ENCODE results near the gene DNAJC27.

Gene DNAJC27

DNA sequence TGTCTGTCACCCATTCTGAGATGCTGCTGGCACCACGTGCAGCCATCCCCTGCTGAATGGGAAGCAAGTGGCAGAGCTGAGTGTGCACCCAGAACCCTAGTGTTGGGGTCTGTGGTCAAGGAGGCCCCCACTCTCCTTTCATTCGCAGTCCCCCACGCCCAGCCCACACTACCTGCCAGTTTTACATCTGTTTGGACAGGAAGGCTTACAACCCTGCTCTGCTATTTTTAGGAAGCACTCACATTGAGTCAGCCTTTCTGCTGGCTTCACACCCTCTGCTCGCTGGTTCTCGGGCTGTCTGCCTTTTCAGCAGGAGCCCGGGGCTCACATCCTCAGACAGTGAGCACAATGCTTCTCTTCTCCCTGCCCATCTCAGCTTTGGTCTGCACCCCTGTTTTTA, 41.0 kb downstream of the DNAJC27 start:
- ChIA-PET POLR2A (interaction anchor here (1.6 kb wide), 1 partner anchor 11 kb away, joined by 4 read pairs; the partner anchor contains the start of gene ADCY3), CTCF (interaction anchor here (0.8 kb wide), 1 partner anchor 70 kb away, joined by 3 read pairs; no protein-coding TSS in a partner anchor)
- Histone ChIP-seq H3K4me3 (ENCODE audit: control insufficient read depth in 1 of 7, extremely low read depth in 1 of 7, insufficient read depth in 4 of 7, low read depth in 2 of 7, low read length in 6 of 7) (no peak overlapping the region), H3K27ac (ENCODE audit: insufficient read depth in 1 of 2, low read depth in 1 of 2, low read length in 2 of 2, poor library complexity in 1 of 2, severe bottlenecking in 2 of 2) (no peak overlapping the region), H3K36me3 (ENCODE audit: control insufficient read depth in 4 of 4, insufficient read depth in 4 of 4, low read length in 3 of 4) (no peaks in the 10 kb centered on the region), H3K9me3 (ENCODE audit: control extremely low read depth in 1 of 5, control insufficient read depth in 4 of 5, insufficient read depth in 2 of 5, low read depth in 1 of 5, low read length in 4 of 5) (no peaks in the 10 kb centered on the region), H3K4me1 (ENCODE audit: control extremely low read depth in 1 of 4, control insufficient read depth in 4 of 4, insufficient read depth in 4 of 4, low read length in 3 of 4) (peaks cover 0 to 32% (median 23%) of the 10 kb centered on the region in 4 experiments), H3K27me3 (replicated peaks in 2 of 5; ENCODE audit: control insufficient read depth in 4 of 5, insufficient read depth in 5 of 5, low read length in 4 of 5) (no peaks in the 10 kb centered on the region)
- WGBS (ENCODE audit: insufficient coverage): 2% methylated on average over 6 of the region's 6 CpGs
- peak in 2 of 3 donors; percentile 64 to 73 for DNase-seq

DNA sequence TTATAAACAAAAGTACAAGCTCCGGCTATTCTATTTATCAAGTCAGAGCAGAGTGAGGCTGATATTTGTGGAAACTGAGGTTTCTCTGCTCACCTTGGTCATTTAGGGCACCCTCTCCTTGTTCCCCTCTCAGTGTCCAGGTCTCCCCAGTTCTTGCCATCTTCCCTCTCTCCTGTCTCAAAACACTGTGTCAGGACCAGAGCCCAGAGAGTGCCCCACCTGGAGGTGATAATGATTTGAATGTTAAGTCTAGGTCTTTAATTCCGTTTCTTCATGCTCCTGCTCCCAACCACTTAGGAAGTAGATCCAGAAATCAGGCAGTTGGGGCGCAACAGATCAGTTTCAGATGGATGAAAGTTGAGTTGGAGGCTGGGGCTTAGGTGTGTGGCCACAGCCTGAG, 42.5 kb downstream of the DNAJC27 start:
- no peaks in the 10 kb centered on the region for H3K27me3 ChIP-seq (replicated peaks in 2 of 5; ENCODE audit: control insufficient read depth in 4 of 5, insufficient read depth in 5 of 5, low read length in 4 of 5)
- ChIA-PET CTCF (interaction anchor here (1.0 kb wide), 1 partner anchor 201 kb away, joined by 3 read pairs; no protein-coding TSS in a partner anchor), POLR2A (no interaction called here)
- no peaks in the 10 kb centered on the region for H3K36me3 ChIP-seq (ENCODE audit: control insufficient read depth in 4 of 4, insufficient read depth in 4 of 4, low read length in 3 of 4)
- no peak overlapping the region for H3K4me3 ChIP-seq (ENCODE audit: control insufficient read depth in 1 of 7, extremely low read depth in 1 of 7, insufficient read depth in 4 of 7, low read depth in 2 of 7, low read length in 6 of 7)
- no peaks in the 10 kb centered on the region for H3K9me3 ChIP-seq (ENCODE audit: control extremely low read depth in 1 of 5, control insufficient read depth in 4 of 5, insufficient read depth in 2 of 5, low read depth in 1 of 5, low read length in 4 of 5)
- DNase-seq: no peak
- WGBS (ENCODE audit: insufficient coverage): 100% methylated on average over 2 of the region's 3 CpGs
- no peak overlapping the region for H3K27ac ChIP-seq (ENCODE audit: insufficient read depth in 1 of 2, low read depth in 1 of 2, low read length in 2 of 2, poor library complexity in 1 of 2, severe bottlenecking in 2 of 2)
- H3K4me1 ChIP-seq (ENCODE audit: control extremely low read depth in 1 of 4, control insufficient read depth in 4 of 4, insufficient read depth in 4 of 4, low read length in 3 of 4): peaks cover 0 to 32% (median 23%) of the 10 kb centered on the region in 4 experiments

DNA sequence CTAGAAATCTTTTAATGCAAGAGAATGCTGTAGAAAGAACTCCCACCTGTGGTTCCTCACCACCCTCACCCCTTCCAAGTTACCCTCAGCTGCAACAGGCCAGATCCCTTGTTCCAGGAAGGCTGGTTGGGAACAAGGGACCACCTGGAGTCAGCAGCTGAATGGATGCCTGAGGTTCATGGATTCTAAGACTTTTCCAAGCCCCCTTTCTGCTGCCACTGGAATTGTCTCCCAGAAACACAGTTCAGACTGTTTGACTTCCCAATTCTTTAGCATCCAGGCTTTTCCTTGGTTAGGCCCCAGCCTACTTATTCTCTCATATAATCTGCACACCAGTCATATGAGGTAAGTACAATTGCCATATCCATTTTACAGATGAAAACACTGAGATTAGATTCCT, 43.7 kb downstream of the DNAJC27 start:
- Histone ChIP-seq H3K36me3 (ENCODE audit: control insufficient read depth in 4 of 4, insufficient read depth in 4 of 4, low read length in 3 of 4) (no peaks in the 10 kb centered on the region), H3K27ac (ENCODE audit: insufficient read depth in 1 of 2, low read depth in 1 of 2, low read length in 2 of 2, poor library complexity in 1 of 2, severe bottlenecking in 2 of 2) (no peak overlapping the region), H3K4me1 (ENCODE audit: control extremely low read depth in 1 of 4, control insufficient read depth in 4 of 4, insufficient read depth in 4 of 4, low read length in 3 of 4) (peaks cover 0 to 32% (median 23%) of the 10 kb centered on the region in 4 experiments), H3K27me3 (replicated peaks in 2 of 5; ENCODE audit: control insufficient read depth in 4 of 5, insufficient read depth in 5 of 5, low read length in 4 of 5) (no peaks in the 10 kb centered on the region), H3K9me3 (ENCODE audit: control extremely low read depth in 1 of 5, control insufficient read depth in 4 of 5, insufficient read depth in 2 of 5, low read depth in 1 of 5, low read length in 4 of 5) (no peaks in the 10 kb centered on the region), H3K4me3 (ENCODE audit: control insufficient read depth in 1 of 7, extremely low read depth in 1 of 7, insufficient read depth in 4 of 7, low read depth in 2 of 7, low read length in 6 of 7) (no peak overlapping the region)
- ChIA-PET POLR2A (no interaction called here), CTCF (no interaction called here)
- DNase-seq: no peak

DNA sequence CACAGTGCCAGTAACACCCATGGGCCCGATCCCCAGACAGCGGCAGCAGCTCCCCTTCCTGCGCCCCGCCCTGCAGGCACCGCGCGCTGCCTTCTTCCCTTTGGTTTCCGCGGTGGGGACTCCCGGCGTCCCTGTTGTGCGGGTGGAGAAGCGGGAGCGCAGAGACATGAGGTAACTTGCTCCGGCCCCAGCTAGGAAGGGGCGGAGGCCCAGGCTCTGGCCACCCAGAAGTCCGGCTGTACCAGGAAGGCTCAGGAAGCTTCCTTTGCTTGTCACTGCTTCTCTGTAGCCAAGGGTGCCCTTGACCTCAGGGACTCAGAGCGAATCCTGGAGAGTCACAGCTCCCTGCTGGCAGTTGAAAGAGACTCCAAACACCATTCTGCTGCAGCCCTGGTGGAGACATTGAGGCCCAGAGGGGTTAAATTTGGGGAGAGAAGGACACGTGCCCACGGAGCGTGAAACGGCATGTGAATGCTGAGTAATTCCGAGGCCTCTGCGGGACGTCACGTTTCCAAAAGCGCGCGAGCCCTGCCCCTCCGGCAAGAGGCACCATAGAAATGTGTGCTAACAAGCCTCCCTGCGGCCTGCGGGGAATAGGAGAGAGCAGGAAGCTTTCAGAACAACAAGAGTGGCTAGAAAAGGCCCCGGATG, 45.0 kb downstream of the DNAJC27 start:
- DNase-seq: peak; percentile 39 to 75 (median 43)
- H3K27me3 ChIP-seq (replicated peaks in 2 of 5; ENCODE audit: control insufficient read depth in 4 of 5, insufficient read depth in 5 of 5, low read length in 4 of 5): no peaks in the 10 kb centered on the region
- peaks cover 0 to 29% (median 23%) of the 10 kb centered on the region in 4 experiments for H3K4me1 ChIP-seq (ENCODE audit: control extremely low read depth in 1 of 4, control insufficient read depth in 4 of 4, insufficient read depth in 4 of 4, low read length in 3 of 4)
- H3K4me3 ChIP-seq (ENCODE audit: control insufficient read depth in 1 of 7, extremely low read depth in 1 of 7, insufficient read depth in 4 of 7, low read depth in 2 of 7, low read length in 6 of 7): peak overlapping the region in 4 of 7 experiments; percentile 33 to 68 (median 55)
- H3K36me3 ChIP-seq (ENCODE audit: control insufficient read depth in 4 of 4, insufficient read depth in 4 of 4, low read length in 3 of 4): no peaks in the 10 kb centered on the region
- no peak overlapping the region for H3K27ac ChIP-seq (ENCODE audit: insufficient read depth in 1 of 2, low read depth in 1 of 2, low read length in 2 of 2, poor library complexity in 1 of 2, severe bottlenecking in 2 of 2)
- H3K9me3 ChIP-seq (ENCODE audit: control extremely low read depth in 1 of 5, control insufficient read depth in 4 of 5, insufficient read depth in 2 of 5, low read depth in 1 of 5, low read length in 4 of 5): no peaks in the 10 kb centered on the region
- POLR2A ChIA-PET: no interaction called here
- CTCF ChIA-PET: no interaction called here
- WGBS (ENCODE audit: insufficient coverage): 4% methylated on average over 27 of the region's 33 CpGs

DNA sequence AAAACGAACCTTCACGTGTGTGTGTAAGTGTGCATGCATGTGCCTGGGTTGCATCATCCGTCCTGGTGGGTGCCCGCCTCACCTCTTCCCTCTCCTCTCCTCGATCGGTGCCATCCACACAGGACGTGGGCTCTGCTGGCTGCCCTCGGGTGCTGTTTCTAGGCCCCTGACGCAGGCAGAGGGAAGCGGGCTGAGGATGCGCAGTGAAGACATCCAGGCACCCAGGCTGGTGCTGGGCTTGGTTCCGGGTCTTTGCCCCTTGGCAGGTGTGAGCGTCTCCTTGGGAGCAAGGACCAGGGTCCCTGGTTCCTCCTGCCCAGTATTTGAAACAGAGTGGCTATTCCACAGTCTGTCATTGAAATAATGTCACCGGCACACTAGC, 45.5 kb downstream of the DNAJC27 start:
- Histone ChIP-seq H3K4me1 (ENCODE audit: control extremely low read depth in 1 of 4, control insufficient read depth in 4 of 4, insufficient read depth in 4 of 4, low read length in 3 of 4) (peaks cover 0 to 28% (median 23%) of the 10 kb centered on the region in 4 experiments), H3K9me3 (ENCODE audit: control extremely low read depth in 1 of 5, control insufficient read depth in 4 of 5, insufficient read depth in 2 of 5, low read depth in 1 of 5, low read length in 4 of 5) (no peaks in the 10 kb centered on the region), H3K27me3 (replicated peaks in 2 of 5; ENCODE audit: control insufficient read depth in 4 of 5, insufficient read depth in 5 of 5, low read length in 4 of 5) (no peaks in the 10 kb centered on the region), H3K4me3 (ENCODE audit: control insufficient read depth in 1 of 7, extremely low read depth in 1 of 7, insufficient read depth in 4 of 7, low read depth in 2 of 7, low read length in 6 of 7) (peak overlapping the region in 4 of 7 experiments; percentile 33 to 68 (median 55)), H3K36me3 (ENCODE audit: control insufficient read depth in 4 of 4, insufficient read depth in 4 of 4, low read length in 3 of 4) (no peaks in the 10 kb centered on the region), H3K27ac (ENCODE audit: insufficient read depth in 1 of 2, low read depth in 1 of 2, low read length in 2 of 2, poor library complexity in 1 of 2, severe bottlenecking in 2 of 2) (no peak overlapping the region)
- peak in 1 of 3 donors; percentile 24 for DNase-seq
- CTCF ChIA-PET: no interaction called here
- POLR2A ChIA-PET: no interaction called here
- 65% methylated on average over 10 of the region's 14 CpGs for WGBS (ENCODE audit: insufficient coverage)

DNA sequence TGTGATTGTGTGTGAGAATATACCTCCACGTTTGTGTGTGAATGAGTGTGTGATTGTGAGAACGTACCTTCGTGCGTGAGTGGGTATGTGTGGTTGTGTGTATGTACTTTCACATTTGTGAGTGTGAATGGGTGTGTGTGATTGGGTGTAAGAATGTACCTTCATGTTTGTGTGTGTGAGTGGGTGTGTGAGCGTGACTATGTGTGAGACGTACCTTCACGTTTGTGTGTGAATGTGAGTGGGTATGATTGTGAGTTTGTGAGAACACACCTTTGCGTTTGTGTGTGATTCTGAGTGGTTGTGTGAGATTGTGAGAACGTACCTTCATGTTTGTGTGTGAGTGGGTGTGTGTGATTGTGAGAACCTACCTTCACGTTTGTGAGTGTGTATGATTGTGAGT, 45.9 kb downstream of the DNAJC27 start:
- H3K36me3 ChIP-seq (ENCODE audit: control insufficient read depth in 4 of 4, insufficient read depth in 4 of 4, low read length in 3 of 4): no peaks in the 10 kb centered on the region
- no peaks in the 10 kb centered on the region for H3K27me3 ChIP-seq (replicated peaks in 2 of 5; ENCODE audit: control insufficient read depth in 4 of 5, insufficient read depth in 5 of 5, low read length in 4 of 5)
- CTCF ChIA-PET: no interaction called here
- no peak overlapping the region for H3K4me3 ChIP-seq (ENCODE audit: control insufficient read depth in 1 of 7, extremely low read depth in 1 of 7, insufficient read depth in 4 of 7, low read depth in 2 of 7, low read length in 6 of 7)
- WGBS (ENCODE audit: insufficient coverage): 100% methylated on average over 5 of the region's 10 CpGs
- H3K27ac ChIP-seq (ENCODE audit: insufficient read depth in 1 of 2, low read depth in 1 of 2, low read length in 2 of 2, poor library complexity in 1 of 2, severe bottlenecking in 2 of 2): no peak overlapping the region
- DNase-seq: no peak
- peaks cover 0 to 28% (median 23%) of the 10 kb centered on the region in 4 experiments for H3K4me1 ChIP-seq (ENCODE audit: control extremely low read depth in 1 of 4, control insufficient read depth in 4 of 4, insufficient read depth in 4 of 4, low read length in 3 of 4)
- H3K9me3 ChIP-seq (ENCODE audit: control extremely low read depth in 1 of 5, control insufficient read depth in 4 of 5, insufficient read depth in 2 of 5, low read depth in 1 of 5, low read length in 4 of 5): no peaks in the 10 kb centered on the region
- POLR2A ChIA-PET: no interaction called here

DNA sequence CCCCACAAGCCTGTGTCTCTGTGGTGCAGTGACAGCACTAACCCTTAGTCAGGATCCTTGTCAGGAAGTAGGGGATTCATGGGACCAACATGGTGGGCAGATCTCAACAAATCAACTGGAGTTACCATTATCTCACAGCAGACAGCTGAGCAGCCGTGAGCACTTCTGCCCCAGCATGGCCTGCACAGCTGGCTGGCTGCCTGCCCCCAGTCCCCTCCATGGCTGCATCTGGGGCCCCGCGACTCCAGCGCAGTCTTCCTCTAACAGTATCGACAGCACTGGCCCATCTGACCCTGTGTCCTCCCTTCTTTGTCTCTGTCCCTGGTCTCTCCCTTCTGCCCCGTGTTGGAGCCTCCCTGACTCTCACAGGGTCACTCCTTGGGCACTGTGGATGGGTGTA, 47.0 kb downstream of the DNAJC27 start:
- WGBS (ENCODE audit: insufficient coverage): 89% methylated on average over 5 of the region's 6 CpGs
- Histone ChIP-seq H3K4me1 (ENCODE audit: control extremely low read depth in 1 of 4, control insufficient read depth in 4 of 4, insufficient read depth in 4 of 4, low read length in 3 of 4) (peaks cover 0 to 24% (median 19%) of the 10 kb centered on the region in 4 experiments), H3K9me3 (ENCODE audit: control extremely low read depth in 1 of 5, control insufficient read depth in 4 of 5, insufficient read depth in 2 of 5, low read depth in 1 of 5, low read length in 4 of 5) (no peaks in the 10 kb centered on the region), H3K36me3 (ENCODE audit: control insufficient read depth in 4 of 4, insufficient read depth in 4 of 4, low read length in 3 of 4) (no peaks in the 10 kb centered on the region), H3K27ac (ENCODE audit: insufficient read depth in 1 of 2, low read depth in 1 of 2, low read length in 2 of 2, poor library complexity in 1 of 2, severe bottlenecking in 2 of 2) (no peak overlapping the region), H3K4me3 (ENCODE audit: control insufficient read depth in 1 of 7, extremely low read depth in 1 of 7, insufficient read depth in 4 of 7, low read depth in 2 of 7, low read length in 6 of 7) (no peak overlapping the region), H3K27me3 (replicated peaks in 2 of 5; ENCODE audit: control insufficient read depth in 4 of 5, insufficient read depth in 5 of 5, low read length in 4 of 5) (no peaks in the 10 kb centered on the region)
- ChIA-PET CTCF (interaction anchor here (2.0 kb wide), 1 partner anchor 10 kb away, joined by 9 read pairs; no protein-coding TSS in a partner anchor), POLR2A (no interaction called here)
- DNase-seq: peak in 1 of 3 donors; percentile 5
